Muscle of back (tissue), 11 donors: ENCODE data around the gene WWOX. TPM values are rescaled to one million over a fixed set of nuclear protein-coding genes. Genes with fewer than 3 reads are reported as not detected.
"Not testable (repeated sequence)": the region's sequence is repeated elsewhere in the genome, so short reads cannot be mapped to it uniquely, and the experiment has no call there.

Source experiments
- DNase-seq, 3 donors: peaks; one replicate each; pipeline versions ENCODE4 v3.0.0 to v3.0.0-alpha.2; 2013
- polyA plus RNA-seq, 10 donors: library from polyadenylated mRNA; unstranded; fragments of 120-200 nt; gene quantifications; one replicate each; pipeline ENCODE4 v1.2.1, GENCODE V29; 2013; ENCODE audit not compliant: insufficient read length in 10 of 10

The WWOX gene
- polyA plus RNA-seq, 10 donors: 7.8 to 14.7 (median 12.8) TPM

GRCh38 chr16:78494105-78494504, 394.7 kb downstream of the WWOX start:
- no peak for DNase-seq

DNA sequence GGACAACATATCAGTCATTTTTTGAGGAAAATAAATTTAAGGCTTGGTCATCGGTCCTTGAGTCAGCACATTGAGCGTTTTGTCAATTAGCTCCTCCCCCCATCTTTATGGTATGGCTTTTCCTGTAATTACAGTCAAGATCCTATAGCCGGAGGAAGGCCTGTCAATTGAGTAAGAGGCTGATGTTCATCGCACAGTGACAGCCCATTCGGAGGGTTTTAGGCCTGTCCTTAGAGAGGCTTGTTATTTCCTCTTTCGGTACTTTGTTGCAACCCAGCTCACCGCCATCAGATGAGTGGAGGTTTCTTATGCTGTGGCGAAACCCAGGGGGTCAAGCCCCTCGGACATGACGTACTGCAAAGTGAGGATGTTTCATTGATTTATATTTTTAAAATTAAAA, 395.2 kb downstream of the WWOX start:
- DNase-seq: no peak

DNA sequence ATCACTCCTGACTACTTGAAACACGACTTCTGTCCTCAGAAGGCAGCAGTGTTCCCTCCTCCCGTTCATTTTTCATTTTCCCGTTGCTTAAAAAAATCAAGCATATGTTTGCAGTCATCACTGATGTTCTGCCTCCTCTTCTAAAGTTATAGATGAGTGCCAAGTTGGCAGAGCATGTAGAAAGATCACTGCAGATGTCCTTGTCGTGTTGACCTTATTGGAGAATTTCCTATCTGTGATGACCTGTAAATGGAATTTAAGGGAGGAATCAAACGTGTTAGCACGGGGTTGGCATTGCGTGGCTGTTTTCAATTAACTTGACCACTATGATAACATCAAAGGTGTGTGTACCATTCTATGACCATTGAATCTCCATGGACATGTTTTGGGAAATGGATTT, 396.7 kb downstream of the WWOX start:
- no peak for DNase-seq

- no peak for DNase-seq
These were observed 399.9 kb downstream of the WWOX start for GRCh38 chr16:78499399-78499798.

DNA sequence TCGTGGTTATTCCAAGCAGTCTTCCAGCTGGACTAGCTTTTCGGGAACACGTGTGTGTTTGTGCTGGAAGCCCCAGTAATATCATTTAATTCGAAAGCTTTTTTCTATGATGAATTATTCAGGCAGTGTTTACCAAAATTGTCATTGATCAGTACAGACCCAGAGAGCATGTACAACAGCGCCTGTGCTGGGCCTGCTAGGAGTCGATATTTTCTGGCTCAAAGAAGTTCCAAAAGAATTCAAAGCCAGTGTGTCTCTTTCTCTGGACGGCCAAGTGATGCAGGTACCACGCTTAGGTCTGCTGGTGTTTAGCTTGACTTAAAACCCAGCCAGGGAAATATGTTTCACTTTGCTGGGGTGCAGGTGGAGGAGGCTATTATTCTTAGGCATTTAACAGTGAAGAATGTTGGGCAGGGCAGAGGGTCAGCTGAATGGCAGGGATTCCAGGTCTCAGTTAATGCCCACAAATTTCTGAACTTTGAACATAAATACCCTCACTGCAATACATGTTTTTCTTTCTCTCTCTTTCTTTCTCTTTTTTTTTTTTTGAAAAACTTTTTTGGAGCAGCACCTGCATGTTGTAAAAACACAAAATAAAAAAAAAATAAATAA, 401.3 kb downstream of the WWOX start:
- no peak for DNase-seq

GRCh38 chr16:78501744-78502143, 402.3 kb downstream of the WWOX start:
- no peak for DNase-seq

- no peak for DNase-seq
These were observed 403.4 kb downstream of the WWOX start for GRCh38 chr16:78502812-78503350.

GRCh38 chr16:78503602-78504001, 404.1 kb downstream of the WWOX start:
- DNase-seq: peak; percentile 76 to 91 (median 87)

DNA sequence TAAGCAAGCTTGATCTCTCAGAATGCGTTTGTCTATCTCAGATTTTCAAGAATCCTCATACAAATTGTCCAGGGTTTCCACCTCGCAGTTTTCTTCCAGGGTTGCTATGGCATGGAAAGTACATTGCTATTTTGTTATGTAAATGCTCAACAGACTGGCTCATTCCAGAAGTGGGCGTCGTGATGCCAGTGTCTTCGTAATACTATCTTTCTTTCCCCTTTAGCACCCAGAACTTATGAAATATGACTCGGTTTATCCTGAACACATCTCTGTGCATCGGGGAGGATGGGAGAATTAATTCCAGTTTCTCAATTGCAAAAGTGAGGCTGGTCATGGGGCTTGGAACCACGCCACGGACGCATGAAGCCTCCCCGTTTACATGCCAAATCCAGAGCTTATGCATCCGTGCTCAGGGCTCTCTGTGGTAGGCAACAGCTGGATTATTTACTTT, 405.0 kb downstream of the WWOX start:
- peak; percentile 32 to 84 (median 61) for DNase-seq

GRCh38 chr16:78505036-78505435, 405.6 kb downstream of the WWOX start:
- DNase-seq: peak in 1 of 3 donors; percentile 38

DNA sequence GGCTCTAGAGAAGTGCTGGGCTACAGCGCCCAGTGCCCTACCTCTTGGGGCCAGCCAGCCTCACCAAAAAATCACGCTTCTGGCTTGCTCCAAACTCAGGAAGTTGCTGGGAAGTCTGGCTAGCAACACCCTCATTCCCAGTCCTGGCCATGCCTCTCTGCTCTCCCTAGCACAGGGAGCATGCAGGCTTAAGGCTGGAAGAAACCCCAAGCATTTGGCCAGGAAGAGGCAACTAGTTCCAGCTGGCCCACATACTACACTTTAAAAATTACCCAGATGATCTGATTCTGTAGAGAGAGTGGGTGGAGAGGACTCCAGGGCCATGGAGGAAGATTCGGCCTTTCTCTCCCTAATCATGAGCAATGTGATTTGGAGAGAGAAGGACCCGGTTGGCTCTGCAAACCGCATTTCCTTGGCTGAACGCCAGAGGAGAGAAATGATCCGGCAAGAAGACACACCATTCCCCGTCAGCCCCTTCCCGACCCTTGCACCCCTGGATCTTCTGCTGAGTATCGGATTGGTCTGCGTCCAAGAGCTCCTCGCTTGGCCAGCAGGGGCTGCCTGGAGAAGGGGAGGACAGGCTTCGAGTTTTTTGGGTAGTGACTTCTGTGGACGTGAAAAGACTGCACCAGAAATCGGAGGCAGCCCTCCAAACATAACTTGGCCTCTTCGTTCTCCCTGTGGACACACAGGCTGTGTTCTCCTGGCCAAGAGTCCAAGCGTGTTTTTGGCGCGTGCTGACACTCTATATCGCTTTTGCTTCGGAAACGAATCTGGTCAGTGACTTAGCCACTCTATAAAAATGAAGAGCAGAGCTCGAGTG, 406.3 kb downstream of the WWOX start:
- peak; percentile 88 to 99 (median 96) for DNase-seq

GRCh38 chr16:78506367-78507193, 407.1 kb downstream of the WWOX start:
- DNase-seq: no peak

DNA sequence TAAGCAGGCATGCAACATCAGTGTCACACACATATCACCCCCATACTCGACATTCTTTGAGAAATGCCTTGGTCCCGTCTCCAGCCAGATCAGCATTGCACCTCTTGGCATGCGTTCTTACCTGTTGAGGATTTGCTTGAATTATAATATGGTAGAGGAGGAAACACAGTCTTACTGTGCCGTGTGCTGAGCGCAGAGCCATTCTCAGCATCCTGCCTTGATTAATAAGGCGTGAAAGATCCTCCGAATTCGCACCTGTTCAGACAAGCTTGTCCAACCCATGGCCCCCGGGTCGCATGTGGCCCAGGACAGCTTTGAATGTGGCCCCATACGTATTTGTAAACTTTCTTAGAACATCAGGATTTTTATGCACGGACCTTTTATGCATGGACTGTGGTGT, 408.1 kb downstream of the WWOX start:
- no peak for DNase-seq

DNA sequence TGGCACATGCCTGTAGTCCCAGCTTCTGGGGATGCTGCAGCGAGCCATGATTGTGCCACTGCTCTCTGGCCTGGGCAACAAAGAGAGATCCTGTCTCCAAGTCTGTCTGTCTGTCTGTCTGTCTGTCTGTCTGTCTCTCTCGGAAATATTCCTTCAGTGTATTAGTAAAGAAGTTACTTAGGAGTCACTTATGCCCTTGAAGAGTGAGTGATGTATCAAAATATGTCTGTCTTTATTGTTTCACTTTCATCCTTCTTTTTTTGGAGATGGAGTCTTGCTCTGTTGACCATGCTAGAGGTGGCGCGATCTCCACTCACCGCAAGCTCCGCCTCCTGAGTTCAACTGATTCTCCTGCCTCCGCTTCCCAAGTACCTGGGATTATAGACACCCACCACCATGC, 410.5 kb downstream of the WWOX start:
- no peak for DNase-seq

DNA sequence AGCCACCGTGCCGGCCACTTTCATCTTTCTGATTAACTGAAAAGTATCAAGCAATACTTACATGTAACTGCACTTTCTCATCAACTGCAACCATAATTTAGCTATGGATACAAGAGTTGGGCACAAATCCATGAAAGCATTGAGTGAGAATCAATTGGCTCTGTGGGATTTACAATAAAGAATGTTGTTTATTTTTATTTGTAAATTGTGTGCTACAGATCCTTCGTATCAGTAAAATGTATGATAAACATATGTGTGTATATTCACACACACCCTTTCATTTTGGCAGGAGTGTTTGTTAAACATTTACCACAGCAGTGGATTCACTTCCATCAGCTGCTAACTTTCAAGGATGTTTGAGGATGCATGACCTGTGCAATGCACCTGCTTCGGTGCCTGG, 411.0 kb downstream of the WWOX start:
- DNase-seq: no peak

GRCh38 chr16:78513838-78514237, 414.4 kb downstream of the WWOX start:
- no peak for DNase-seq

DNA sequence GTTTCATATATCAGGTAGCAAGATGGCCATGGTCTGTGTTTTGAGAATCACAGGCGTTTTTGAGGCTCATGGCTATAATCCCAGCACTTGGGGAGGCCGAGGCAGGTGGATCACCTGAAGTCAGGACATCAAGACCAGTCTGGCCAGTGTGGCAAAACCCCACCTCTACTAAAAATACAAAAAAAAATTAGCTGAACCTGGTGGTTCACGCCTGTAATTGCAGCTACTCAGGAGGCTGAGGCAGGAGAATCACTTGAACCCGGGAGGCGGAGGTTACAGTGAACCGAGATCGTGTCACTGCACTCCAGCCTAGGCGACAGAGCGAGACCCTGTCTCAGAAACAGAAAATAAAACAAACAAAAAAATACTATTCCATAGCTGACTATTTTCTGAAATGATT, 415.4 kb downstream of the WWOX start:
- DNase-seq: not testable (repeated sequence)

- no peak for DNase-seq
These were observed 416.0 kb downstream of the WWOX start for GRCh38 chr16:78515421-78515820.

DNA sequence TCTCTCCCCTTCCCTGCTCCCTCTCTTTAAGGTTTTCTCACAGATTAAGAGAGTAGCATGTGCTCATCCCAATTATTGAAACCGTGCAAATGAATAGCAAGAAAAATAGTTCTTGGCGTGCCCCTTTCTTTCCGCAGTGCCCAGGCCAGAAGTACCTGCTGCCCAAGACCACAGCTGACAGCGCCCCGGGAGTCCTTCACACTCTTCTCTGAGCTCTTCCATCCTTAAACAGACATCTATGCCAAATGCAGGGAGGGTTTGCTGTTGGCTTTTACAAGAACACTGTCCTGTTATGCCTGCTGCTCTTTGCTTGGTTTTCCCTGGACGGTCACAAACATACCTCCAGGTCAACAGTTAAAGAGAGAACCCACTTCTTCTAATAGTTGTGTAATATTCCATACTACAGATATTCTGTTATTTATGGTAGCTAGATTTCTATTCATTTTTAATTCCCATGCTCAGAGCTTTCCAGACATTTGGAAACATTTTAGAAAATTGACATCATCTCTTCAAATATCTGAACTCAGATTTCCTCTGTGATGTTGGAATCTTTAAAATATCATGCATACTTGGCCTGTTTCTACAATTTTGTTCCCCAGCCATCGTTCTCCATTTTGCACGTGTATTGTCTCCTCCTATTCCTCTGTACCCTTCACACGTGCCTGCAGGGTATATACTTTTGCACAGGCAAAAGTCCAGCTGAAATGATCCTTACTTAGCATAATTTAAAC, 416.7 kb downstream of the WWOX start:
- DNase-seq: peak in 2 of 3 donors; percentile 28 to 58

DNA sequence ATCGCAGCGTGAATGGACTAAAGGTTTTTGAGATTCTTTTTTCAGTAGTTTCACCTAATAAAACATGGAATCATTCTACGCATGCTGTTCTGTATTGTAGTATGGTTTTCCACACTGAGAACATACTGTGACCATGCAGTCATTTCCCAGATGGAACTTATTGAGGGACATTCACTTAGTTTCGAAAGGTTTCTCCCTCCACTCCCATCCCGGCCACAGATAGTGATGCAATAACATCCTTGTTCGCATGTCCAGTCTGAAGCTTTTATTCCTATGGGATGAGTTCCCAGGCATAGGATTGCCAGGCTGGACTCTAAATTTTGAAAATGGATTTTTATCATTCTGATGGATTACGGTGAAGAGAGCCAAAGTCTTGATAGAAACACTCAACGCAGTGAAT, 420.4 kb downstream of the WWOX start:
- DNase-seq: no peak

- DNase-seq: no peak
These were observed 421.0 kb downstream of the WWOX start for GRCh38 chr16:78520470-78520869.
